Measurements from ENCODE around the gene AR. TPM values are rescaled to one million over a fixed set of nuclear protein-coding genes. Genes with fewer than 3 reads are reported as not detected.
A peak's percentile ranks its signal among the peaks of the same experiment; 100 is the strongest.

The AR gene
- total RNA-seq, 1 donor from 2014 or later = 4.0 TPM

GRCh38 chrX:67601771-67602170, 58.0 kb downstream of the AR start:
- no peak overlapping the region for H3K4me3 Mint-ChIP-seq (ENCODE audit: unreplicated experiment)
- TF ChIP-seq, protein P1, sequence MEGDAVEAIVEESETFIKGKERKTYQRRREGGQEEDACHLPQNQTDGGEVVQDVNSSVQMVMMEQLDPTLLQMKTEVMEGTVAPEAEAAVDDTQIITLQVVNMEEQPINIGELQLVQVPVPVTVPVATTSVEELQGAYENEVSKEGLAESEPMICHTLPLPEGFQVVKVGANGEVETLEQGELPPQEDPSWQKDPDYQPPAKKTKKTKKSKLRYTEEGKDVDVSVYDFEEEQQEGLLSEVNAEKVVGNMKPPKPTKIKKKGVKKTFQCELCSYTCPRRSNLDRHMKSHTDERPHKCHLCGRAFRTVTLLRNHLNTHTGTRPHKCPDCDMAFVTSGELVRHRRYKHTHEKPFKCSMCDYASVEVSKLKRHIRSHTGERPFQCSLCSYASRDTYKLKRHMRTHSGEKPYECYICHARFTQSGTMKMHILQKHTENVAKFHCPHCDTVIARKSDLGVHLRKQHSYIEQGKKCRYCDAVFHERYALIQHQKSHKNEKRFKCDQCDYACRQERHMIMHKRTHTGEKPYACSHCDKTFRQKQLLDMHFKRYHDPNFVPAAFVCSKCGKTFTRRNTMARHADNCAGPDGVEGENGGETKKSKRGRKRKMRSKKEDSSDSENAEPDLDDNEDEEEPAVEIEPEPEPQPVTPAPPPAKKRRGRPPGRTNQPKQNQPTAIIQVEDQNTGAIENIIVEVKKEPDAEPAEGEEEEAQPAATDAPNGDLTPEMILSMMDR (IDR thresholded peaks at IDR 0.05) = no peak
- no peaks in the 10 kb centered on the region for H3K36me3 Mint-ChIP-seq (ENCODE audit: low read depth)
- no peaks in the 10 kb centered on the region for H3K27me3 Mint-ChIP-seq (ENCODE audit: low read depth)
- peaks cover 6% of the 10 kb centered on the region for H3K9me3 Mint-ChIP-seq (ENCODE audit: low read depth)
- H3K27ac Mint-ChIP-seq (ENCODE audit: unreplicated experiment) = no peak overlapping the region
- DNase-seq (ENCODE audit: low spot score) = no peak
- H3K4me1 Mint-ChIP-seq (ENCODE audit: low read depth) = peaks cover 30% of the 10 kb centered on the region

DNA sequence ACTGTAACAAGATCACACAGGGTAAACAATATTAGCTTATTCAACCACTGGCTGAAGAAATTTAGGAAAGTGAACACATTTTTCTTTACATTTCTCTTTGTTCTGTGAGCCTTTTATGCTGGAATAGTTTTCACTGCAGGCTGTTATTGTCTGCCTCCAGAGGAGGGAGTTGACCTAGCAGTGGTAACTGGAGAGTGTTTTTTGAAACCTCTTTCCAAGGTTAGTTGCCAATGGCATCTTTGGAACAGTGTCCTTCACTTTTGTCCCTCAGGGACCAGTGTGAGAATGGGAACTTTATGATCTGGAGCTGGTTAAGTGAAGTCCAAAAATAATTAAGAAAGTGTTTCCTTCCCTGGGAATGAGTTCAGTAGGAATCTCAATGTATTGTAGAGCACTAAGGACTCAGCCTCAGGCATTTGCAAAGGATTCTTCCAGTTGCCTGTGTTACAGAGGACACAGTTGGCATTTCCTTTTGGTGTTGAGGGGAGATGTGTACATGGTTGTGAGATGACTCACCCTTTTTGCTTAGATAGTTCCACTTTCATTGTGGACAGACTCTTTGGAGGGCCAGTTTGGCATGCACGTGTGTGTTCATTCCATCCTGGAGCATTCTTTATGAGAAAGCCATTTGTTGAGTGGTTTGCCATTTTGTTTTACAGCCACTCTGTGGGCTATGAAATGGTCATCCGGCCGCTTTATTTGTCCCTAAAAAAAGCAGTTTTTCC, 61.3 kb downstream of the AR start:
- Mint-ChIP-seq H3K4me3 (ENCODE audit: unreplicated experiment) (no peak overlapping the region), H3K36me3 (ENCODE audit: low read depth) (no peaks in the 10 kb centered on the region), H3K9me3 (ENCODE audit: low read depth) (peaks cover 4% of the 10 kb centered on the region), H3K27me3 (ENCODE audit: low read depth) (no peaks in the 10 kb centered on the region), H3K27ac (ENCODE audit: unreplicated experiment) (peak overlapping the region; percentile 49), H3K4me1 (ENCODE audit: low read depth) (peaks cover 30% of the 10 kb centered on the region)
- no peak for DNase-seq (ENCODE audit: low spot score)
- TF ChIP-seq, protein P1 (IDR thresholded peaks at IDR 0.05) = peak; percentile 51

DNA sequence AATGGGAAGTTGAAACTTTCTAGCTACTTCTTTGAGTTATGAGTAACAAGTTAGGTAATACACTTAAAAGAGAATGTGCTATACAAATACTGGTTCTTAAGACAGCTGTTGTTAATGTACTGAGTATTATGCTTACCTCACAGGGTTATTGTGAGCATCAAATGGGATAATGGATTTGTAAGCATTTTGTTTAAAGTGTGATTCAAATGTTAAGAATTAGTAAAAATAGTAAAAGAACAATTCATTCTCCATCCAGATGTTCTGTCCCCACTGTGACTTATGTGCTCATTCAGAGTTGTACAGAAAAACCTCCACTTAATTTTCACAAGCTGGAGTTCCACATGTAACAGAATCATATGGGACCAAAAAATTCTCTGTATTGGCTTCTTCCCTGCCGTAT, 63.6 kb downstream of the AR start:
- TF ChIP-seq, protein P1 (IDR thresholded peaks at IDR 0.05) = no peak
- Mint-ChIP-seq H3K4me1 (ENCODE audit: low read depth) (peaks cover 30% of the 10 kb centered on the region), H3K4me3 (ENCODE audit: unreplicated experiment) (no peak overlapping the region), H3K9me3 (ENCODE audit: low read depth) (peaks cover 4% of the 10 kb centered on the region), H3K36me3 (ENCODE audit: low read depth) (no peaks in the 10 kb centered on the region), H3K27ac (ENCODE audit: unreplicated experiment) (no peak overlapping the region), H3K27me3 (ENCODE audit: low read depth) (no peaks in the 10 kb centered on the region)
- no peak for DNase-seq (ENCODE audit: low spot score)

DNA sequence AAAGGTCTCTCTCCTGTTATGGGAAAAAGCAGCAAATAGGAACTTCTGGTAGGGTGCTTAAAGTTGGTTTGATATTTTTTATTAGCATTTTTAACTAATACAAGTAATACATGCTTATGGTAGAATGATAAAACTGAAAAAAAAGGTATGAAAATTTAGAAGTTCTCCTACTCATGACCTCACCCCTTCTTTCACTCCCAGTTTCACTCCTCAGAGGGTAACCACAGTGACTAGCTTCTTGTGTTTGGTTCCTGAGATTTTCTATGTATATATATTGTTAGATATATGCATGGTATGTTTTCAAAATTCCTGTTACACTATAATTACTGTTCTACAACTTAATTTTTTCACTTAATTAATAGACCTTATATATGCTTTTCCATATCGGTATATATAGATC, 66.5 kb downstream of the AR start:
- Mint-ChIP-seq H3K4me1 (ENCODE audit: low read depth) (peaks cover 32% of the 10 kb centered on the region), H3K36me3 (ENCODE audit: low read depth) (peaks cover 2% of the 10 kb centered on the region), H3K9me3 (ENCODE audit: low read depth) (peaks cover 20% of the 10 kb centered on the region), H3K27me3 (ENCODE audit: low read depth) (no peaks in the 10 kb centered on the region), H3K4me3 (ENCODE audit: unreplicated experiment) (no peak overlapping the region), H3K27ac (ENCODE audit: unreplicated experiment) (no peak overlapping the region)
- no peak for DNase-seq (ENCODE audit: low spot score)
- TF ChIP-seq, protein P1 (IDR thresholded peaks at IDR 0.05) = no peak

GRCh38 chrX:67612231-67612630, 68.4 kb downstream of the AR start:
- no peaks in the 10 kb centered on the region for H3K27me3 Mint-ChIP-seq (ENCODE audit: low read depth)
- H3K27ac Mint-ChIP-seq (ENCODE audit: unreplicated experiment) = peak overlapping the region; percentile 25
- H3K36me3 Mint-ChIP-seq (ENCODE audit: low read depth) = peaks cover 2% of the 10 kb centered on the region
- no peak for DNase-seq (ENCODE audit: low spot score)
- TF ChIP-seq, protein P1 (IDR thresholded peaks at IDR 0.05) = no peak
- H3K4me1 Mint-ChIP-seq (ENCODE audit: low read depth) = peaks cover 25% of the 10 kb centered on the region
- no peak overlapping the region for H3K4me3 Mint-ChIP-seq (ENCODE audit: unreplicated experiment)
- H3K9me3 Mint-ChIP-seq (ENCODE audit: low read depth) = peaks cover 22% of the 10 kb centered on the region
